Activated T-helper 1 cell treated with anti-CD3 and anti-CD28 coated beads, Interleukin-12 subunit alpha, Interleukin-12 subunit beta, Interleukin-2, Interleukin-4 antibody, amounts not matched to agents 30 ng/mL and 10 ng/mL and 1 ng/mL, durations not matched to agents 14 hours and 24 hours and 36 hours (primary cell): ENCODE results near the gene FOXM1. TPM values are rescaled to one million over a fixed set of nuclear protein-coding genes. Genes with fewer than 3 reads are reported as not detected.

Experiments
- DNase-seq: peaks from one replicate; pipeline ENCODE4 v3.0.0; 2021; ENCODE audit warnings: low spot score
- H3K27ac Mint-ChIP-seq: one replicate; pipeline ENCODE4 v1.8.0; 2021; ENCODE audit warnings: mild to moderate bottlenecking, mixed read lengths
- H3K27me3 Mint-ChIP-seq: one replicate; pipeline ENCODE4 v1.8.0; 2022; ENCODE audit warnings: mild to moderate bottlenecking, moderate library complexity, mixed read lengths; ENCODE audit not compliant: insufficient read depth
- H3K36me3 Mint-ChIP-seq: one replicate; pipeline ENCODE4 v1.8.0; 2021; ENCODE audit warnings: low read depth, mixed read lengths
- H3K4me1 Mint-ChIP-seq: one replicate; pipeline ENCODE4 v1.8.0; 2021; ENCODE audit warnings: low read depth, mixed read lengths
- H3K4me3 Mint-ChIP-seq: one replicate; pipeline ENCODE4 v1.8.0; 2021; ENCODE audit warnings: mild to moderate bottlenecking, moderate library complexity, mixed read lengths
- H3K9me3 Mint-ChIP-seq: one replicate; pipeline ENCODE4 v1.8.0; 2021; ENCODE audit warnings: mixed read lengths
- intact Hi-C: fragments of 100-400 bp; cut with micrococcal nuclease; formaldehyde crosslinking; loops from one replicate; pipeline ENCODE4 v1.15.1; 2024
- total RNA-seq: library from RNA; stranded (reverse); gene quantifications from 2 replicates; pipeline ENCODE4 v1.2.3, GENCODE V29; 2022

FOXM1 gene
- total RNA-seq, 1 donor from 2014 or later: 72.6 TPM

- Mint-ChIP-seq H3K27ac (no peak overlapping the region), H3K4me1 (no peaks in the 10 kb centered on the region), H3K4me3 (no peak overlapping the region), H3K9me3 (no peaks in the 10 kb centered on the region), H3K36me3 (peaks cover 30% of the 10 kb centered on the region), H3K27me3 (no peaks in the 10 kb centered on the region)
- no peak for DNase-seq
- intact Hi-C loops: no loop called here
Measured at GRCh38 chr12:2826721-2827515, 50.1 kb downstream of the FOXM1 start.

GRCh38 chr12:2826036-2826435, 50.9 kb downstream of the FOXM1 start:
- H3K4me3 Mint-ChIP-seq: no peak overlapping the region
- H3K27me3 Mint-ChIP-seq: no peaks in the 10 kb centered on the region
- H3K4me1 Mint-ChIP-seq: no peaks in the 10 kb centered on the region
- H3K27ac Mint-ChIP-seq: no peak overlapping the region
- DNase-seq: no peak
- H3K36me3 Mint-ChIP-seq: peaks cover 27% of the 10 kb centered on the region
- intact Hi-C loops: no loop called here
- H3K9me3 Mint-ChIP-seq: no peaks in the 10 kb centered on the region

GRCh38 chr12:2825132-2825531, 51.8 kb downstream of the FOXM1 start:
- H3K36me3 Mint-ChIP-seq: peaks cover 26% of the 10 kb centered on the region
- no peaks in the 10 kb centered on the region for H3K4me1 Mint-ChIP-seq
- H3K27ac Mint-ChIP-seq: no peak overlapping the region
- intact Hi-C loops: no loop called here
- DNase-seq: no peak
- no peak overlapping the region for H3K4me3 Mint-ChIP-seq
- no peaks in the 10 kb centered on the region for H3K27me3 Mint-ChIP-seq
- no peaks in the 10 kb centered on the region for H3K9me3 Mint-ChIP-seq

GRCh38 chr12:2824541-2824940, 52.4 kb downstream of the FOXM1 start:
- Mint-ChIP-seq H3K27ac (no peak overlapping the region), H3K4me3 (no peak overlapping the region), H3K4me1 (no peaks in the 10 kb centered on the region), H3K27me3 (no peaks in the 10 kb centered on the region), H3K9me3 (no peaks in the 10 kb centered on the region), H3K36me3 (peaks cover 32% of the 10 kb centered on the region)
- intact Hi-C loops: no loop called here
- no peak for DNase-seq

- intact Hi-C loops: no loop called here
- no peaks in the 10 kb centered on the region for H3K9me3 Mint-ChIP-seq
- H3K4me3 Mint-ChIP-seq: no peak overlapping the region
- H3K36me3 Mint-ChIP-seq: peaks cover 33% of the 10 kb centered on the region
- H3K27ac Mint-ChIP-seq: no peak overlapping the region
- no peak for DNase-seq
- H3K27me3 Mint-ChIP-seq: no peaks in the 10 kb centered on the region
- no peaks in the 10 kb centered on the region for H3K4me1 Mint-ChIP-seq
Measured at GRCh38 chr12:2823483-2823882, 53.5 kb downstream of the FOXM1 start.

GRCh38 chr12:2820432-2820831, 56.5 kb downstream of the FOXM1 start:
- intact Hi-C loops: no loop called here
- Mint-ChIP-seq H3K27ac (peak overlapping the region; percentile 16), H3K36me3 (peaks cover 34% of the 10 kb centered on the region), H3K4me1 (no peaks in the 10 kb centered on the region), H3K9me3 (no peaks in the 10 kb centered on the region), H3K4me3 (no peak overlapping the region), H3K27me3 (no peaks in the 10 kb centered on the region)
- no peak for DNase-seq

- DNase-seq: no peak
- Mint-ChIP-seq H3K27ac (no peak overlapping the region), H3K4me1 (no peaks in the 10 kb centered on the region), H3K9me3 (no peaks in the 10 kb centered on the region), H3K36me3 (peaks cover 33% of the 10 kb centered on the region), H3K4me3 (no peak overlapping the region), H3K27me3 (no peaks in the 10 kb centered on the region)
- intact Hi-C loops: no loop called here
Measured at GRCh38 chr12:2819810-2820209, 57.2 kb downstream of the FOXM1 start.

GRCh38 chr12:2813214-2814185, 63.5 kb downstream of the FOXM1 start:
- Mint-ChIP-seq H3K27me3 (no peaks in the 10 kb centered on the region), H3K9me3 (no peaks in the 10 kb centered on the region), H3K36me3 (peaks cover 19% of the 10 kb centered on the region), H3K4me1 (peaks cover 23% of the 10 kb centered on the region), H3K4me3 (peak overlapping the region; percentile 99), H3K27ac (peak overlapping the region; percentile 100)
- intact Hi-C loops: loop anchor here (1.0 to 5.0 kb wide), 5 partner anchors 55 to 1509 kb away; partner anchors contain the start of genes DCP1B, TIGAR and TSPAN9
- DNase-seq: peak; percentile 31

GRCh38 chr12:2812290-2813213, 64.4 kb downstream of the FOXM1 start, which contains the start of gene ITFG2:
ITFG2 (plus strand) TSS chr12:2812668; CDS start chr12:2812761, 93 bp downstream.
- Mint-ChIP-seq H3K4me3 (peak within 1 kb of the TSS; percentile 99), H3K27me3 (no peaks in the 10 kb centered on the region), H3K27ac (peak within 1 kb of the TSS; percentile 100), H3K9me3 (no peaks in the 10 kb centered on the region), H3K4me1 (peaks cover 23% of the 10 kb centered on the region), H3K36me3 (peaks cover 17% of the 10 kb centered on the region)
- intact Hi-C loops: loop anchor here (1.0 to 5.0 kb wide), 12 partner anchors 18 to 1510 kb away; partner anchors contain the start of genes DCP1B, FKBP4, FOXM1 and RHNO1
- DNase-seq: peak; percentile 95

- Mint-ChIP-seq H3K9me3 (no peaks in the 10 kb centered on the region), H3K4me3 (peak overlapping the region; percentile 99), H3K27me3 (no peaks in the 10 kb centered on the region), H3K4me1 (peaks cover 23% of the 10 kb centered on the region), H3K36me3 (peaks cover 15% of the 10 kb centered on the region), H3K27ac (peak overlapping the region; percentile 100)
- intact Hi-C loops: loop anchor here (1.0 to 5.0 kb wide), 11 partner anchors 18 to 1510 kb away; partner anchors contain the start of genes DCP1B, FKBP4, FOXM1 and RHNO1
- no peak for DNase-seq
Measured at GRCh38 chr12:2811801-2812200, 65.2 kb downstream of the FOXM1 start.
